Neural crest cell (in vitro differentiated cells): Measurements from ENCODE around the gene PRR35. TPM values are rescaled to one million over a fixed set of nuclear protein-coding genes. Genes with fewer than 3 reads are reported as not detected.

Experiments used
- DNase-seq: peaks from one replicate; pipeline ENCODE4 v3.0.0; 2021; ENCODE audit warnings: low read depth, mixed read lengths, low spot score
- H3K27ac Mint-ChIP-seq: one replicate; pipeline ENCODE4 v1.8.0; 2021; ENCODE audit warnings: mild to moderate bottlenecking, mixed read lengths; ENCODE audit not compliant: unreplicated experiment
- H3K27me3 Mint-ChIP-seq: 2 replicates; pipeline ENCODE4 v1.8.0; 2021; ENCODE audit warnings: low read depth, mild to moderate bottlenecking, mixed read lengths
- H3K36me3 Mint-ChIP-seq: 2 replicates; pipeline ENCODE4 v1.8.0; 2021; ENCODE audit warnings: low read depth, mild to moderate bottlenecking, mixed read lengths
- H3K4me1 Mint-ChIP-seq: 2 replicates; pipeline ENCODE4 v1.8.0; 2021; ENCODE audit warnings: mixed read lengths
- H3K4me3 Mint-ChIP-seq: one replicate; pipeline ENCODE4 v1.8.0; 2021; ENCODE audit warnings: mild to moderate bottlenecking, mixed read lengths
- H3K9me3 Mint-ChIP-seq: 2 replicates; pipeline ENCODE4 v1.8.0; 2021; ENCODE audit warnings: mixed read lengths
- CTCF ChIP-seq: fragments of 200-600 bp; sonication (generic); conservative IDR thresholded peaks from 2 replicates; pipeline ENCODE4 v1.5.0; 2021; ENCODE audit warnings: antibody characterized with exemption, mild to moderate bottlenecking
- total RNA-seq: library from RNA; stranded (reverse); gene quantifications from 2 replicates; pipeline ENCODE4 v1.2.1, GENCODE V29; 2021

The PRR35 gene
- total RNA-seq, 1 donor from 2014 or later, result not detected

- no peaks in the 10 kb centered on the region for H3K27me3 Mint-ChIP-seq
- no peak overlapping the region for H3K27ac Mint-ChIP-seq
- no peak for TF ChIP-seq CTCF
- no peak for DNase-seq
- no peaks in the 10 kb centered on the region for H3K36me3 Mint-ChIP-seq
- no peak overlapping the region for H3K4me3 Mint-ChIP-seq
- H3K4me1 Mint-ChIP-seq, result no peaks in the 10 kb centered on the region
- no peaks in the 10 kb centered on the region for H3K9me3 Mint-ChIP-seq
Observed at GRCh38 chr16:540645-541340, 19.4 kb upstream of the PRR35 start.

GRCh38 chr16:543301-544164 is 16.7 kb upstream of the PRR35 start:
- no peak overlapping the region for H3K4me3 Mint-ChIP-seq
- no peaks in the 10 kb centered on the region for H3K4me1 Mint-ChIP-seq
- H3K27me3 Mint-ChIP-seq, result no peaks in the 10 kb centered on the region
- no peak for DNase-seq
- TF ChIP-seq CTCF, result no peak
- no peaks in the 10 kb centered on the region for H3K36me3 Mint-ChIP-seq
- H3K9me3 Mint-ChIP-seq, result no peaks in the 10 kb centered on the region
- no peak overlapping the region for H3K27ac Mint-ChIP-seq

- Mint-ChIP-seq H3K4me1 (no peaks in the 10 kb centered on the region), H3K36me3 (no peaks in the 10 kb centered on the region), H3K27me3 (no peaks in the 10 kb centered on the region), H3K9me3 (no peaks in the 10 kb centered on the region), H3K4me3 (no peak overlapping the region), H3K27ac (no peak overlapping the region)
- DNase-seq, result no peak
- no peak for TF ChIP-seq CTCF
Observed at GRCh38 chr16:544517-544916, 15.7 kb upstream of the PRR35 start.

- DNase-seq, result peak; percentile 78
- H3K36me3 Mint-ChIP-seq, result no peaks in the 10 kb centered on the region
Observed at GRCh38 chr16:546909-547770, 13.1 kb upstream of the PRR35 start.

More at GRCh38 chr16:546909-547770, 13.1 kb upstream of the PRR35 start:
- Mint-ChIP-seq H3K27me3 (no peaks in the 10 kb centered on the region), H3K4me3 (no peak overlapping the region), H3K27ac (no peak overlapping the region), H3K4me1 (no peaks in the 10 kb centered on the region), H3K9me3 (no peaks in the 10 kb centered on the region)
- peak; percentile 67 for TF ChIP-seq CTCF
